GM13977 (cell line): Measurements from ENCODE around the gene LRP8.

ENCODE experiments used
- DNase-seq: peaks from one replicate; pipeline ENCODE4 v3.0.0; 2012; ENCODE audit warnings: low spot score
- CTCF ChIP-seq: IDR thresholded peaks from 2 replicates; pipeline ENCODE4 v1.5.1; 2012; ENCODE audit warnings: mild to moderate bottlenecking, control low read depth; ENCODE audit not compliant: insufficient read depth; ENCODE audit errors: extremely low read depth, missing control alignments
- in situ Hi-C: fragments of 300-500 bp; cut with MboI; formaldehyde crosslinking; loops from one replicate; pipeline ENCODE4 v1.12.0; 2022; ENCODE audit warnings: low sequenced_read_pairs, low pct_unique_long_range_greater_than_20kb, mixed read lengths, inconsistent platforms; ENCODE audit not compliant: unreplicated experiment

Gene LRP8

GRCh38 chr1:53315456-53316423 lies 12.1 kb downstream of the LRP8 start:
- DNase-seq, result no peak
- TF ChIP-seq CTCF, result no peak
- in situ Hi-C loops, result no loop called here

GRCh38 chr1:53315046-53315445 lies 12.8 kb downstream of the LRP8 start:
- no peak for DNase-seq
- in situ Hi-C loops, result no loop called here
- no peak for TF ChIP-seq CTCF

GRCh38 chr1:53314606-53315005 lies 13.3 kb downstream of the LRP8 start:
- DNase-seq, result no peak
- no peak for TF ChIP-seq CTCF
- in situ Hi-C loops, result no loop called here

- in situ Hi-C loops, result no loop called here
- DNase-seq, result no peak
- no peak for TF ChIP-seq CTCF
These were observed 13.8 kb downstream of the LRP8 start for GRCh38 chr1:53314096-53314495.

- in situ Hi-C loops, result no loop called here
These were observed 14.3 kb downstream of the LRP8 start for GRCh38 chr1:53313556-53313955.

GRCh38 chr1:53311702-53312305 lies 16.1 kb downstream of the LRP8 start:
- DNase-seq, result no peak
- no peak for TF ChIP-seq CTCF
- in situ Hi-C loops, result no loop called here

More at GRCh38 chr1:53313556-53313955, 14.3 kb downstream of the LRP8 start:
- TF ChIP-seq CTCF, result no peak
- no peak for DNase-seq
